Fibroblast of mammary gland (primary cell): ENCODE measurements around the gene CR1.
"Not testable (repeated sequence)": the region's sequence is repeated elsewhere in the genome, so short reads cannot be mapped to it uniquely, and the experiment has no call there.

Experiments
- DNase-seq: peaks from one replicate; pipeline ENCODE4 v3.0.0-alpha.2; 2010; ENCODE audit warnings: low read depth
- H3K4me3 ChIP-seq: 2 replicates; pipeline ENCODE4 v1.5.1; 2011; ENCODE audit warnings: low read depth, mild to moderate bottlenecking, low read length, moderate library complexity; ENCODE audit not compliant: control insufficient read depth
- TF ChIP-seq, protein P1 (sequence below): conservative IDR thresholded peaks from 2 replicates; pipeline ENCODE4 v1.5.1; 2011; ENCODE audit warnings: low read depth, low read length, inconsistent platforms; ENCODE audit not compliant: control insufficient read depth, insufficient read depth

Gene CR1

DNA sequence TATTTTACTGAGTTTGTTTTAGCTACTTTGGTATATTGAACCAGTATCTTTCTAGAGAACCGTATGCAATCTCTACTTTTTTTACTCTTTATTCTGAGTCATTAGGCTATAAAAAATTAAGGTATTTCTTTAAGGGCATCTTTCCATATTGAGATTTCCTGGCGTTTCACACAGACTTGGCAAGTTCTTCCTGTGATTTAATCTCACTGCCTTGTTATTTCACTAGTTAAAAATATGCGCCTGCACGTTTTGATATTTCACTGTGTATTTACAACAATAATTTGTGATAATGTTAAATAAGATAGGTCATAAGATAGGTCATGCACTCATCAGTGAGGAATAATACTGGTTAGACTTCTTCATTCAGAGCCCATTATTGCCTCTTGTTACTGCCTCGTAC, 132.8 kb downstream of the CR1 start:
- TF ChIP-seq, protein P1, sequence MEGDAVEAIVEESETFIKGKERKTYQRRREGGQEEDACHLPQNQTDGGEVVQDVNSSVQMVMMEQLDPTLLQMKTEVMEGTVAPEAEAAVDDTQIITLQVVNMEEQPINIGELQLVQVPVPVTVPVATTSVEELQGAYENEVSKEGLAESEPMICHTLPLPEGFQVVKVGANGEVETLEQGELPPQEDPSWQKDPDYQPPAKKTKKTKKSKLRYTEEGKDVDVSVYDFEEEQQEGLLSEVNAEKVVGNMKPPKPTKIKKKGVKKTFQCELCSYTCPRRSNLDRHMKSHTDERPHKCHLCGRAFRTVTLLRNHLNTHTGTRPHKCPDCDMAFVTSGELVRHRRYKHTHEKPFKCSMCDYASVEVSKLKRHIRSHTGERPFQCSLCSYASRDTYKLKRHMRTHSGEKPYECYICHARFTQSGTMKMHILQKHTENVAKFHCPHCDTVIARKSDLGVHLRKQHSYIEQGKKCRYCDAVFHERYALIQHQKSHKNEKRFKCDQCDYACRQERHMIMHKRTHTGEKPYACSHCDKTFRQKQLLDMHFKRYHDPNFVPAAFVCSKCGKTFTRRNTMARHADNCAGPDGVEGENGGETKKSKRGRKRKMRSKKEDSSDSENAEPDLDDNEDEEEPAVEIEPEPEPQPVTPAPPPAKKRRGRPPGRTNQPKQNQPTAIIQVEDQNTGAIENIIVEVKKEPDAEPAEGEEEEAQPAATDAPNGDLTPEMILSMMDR, result no peak
- no peak overlapping the region for H3K4me3 ChIP-seq
- DNase-seq, result peak; percentile 7

DNA sequence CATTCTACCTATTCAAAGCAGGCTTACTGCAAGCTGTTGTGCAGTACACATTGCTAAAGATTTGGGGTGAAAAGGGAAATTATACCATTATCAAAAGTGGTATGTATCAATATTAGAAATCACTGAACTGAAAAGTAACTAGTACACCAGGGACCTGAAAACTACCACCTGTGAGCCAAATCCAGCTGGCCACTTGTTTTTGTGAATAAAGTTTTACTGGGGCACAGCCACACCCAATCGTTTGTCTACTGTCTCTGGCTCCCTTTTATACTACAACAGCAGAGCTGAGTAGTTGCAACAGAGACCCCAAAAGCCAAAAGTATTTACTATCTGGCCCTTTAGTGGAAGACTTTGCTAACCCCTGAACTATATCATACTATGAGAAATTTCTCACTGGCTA, 135.2 kb downstream of the CR1 start:
- no peak for DNase-seq
- H3K4me3 ChIP-seq, result no peak overlapping the region
- TF ChIP-seq, protein P1, result no peak

DNA sequence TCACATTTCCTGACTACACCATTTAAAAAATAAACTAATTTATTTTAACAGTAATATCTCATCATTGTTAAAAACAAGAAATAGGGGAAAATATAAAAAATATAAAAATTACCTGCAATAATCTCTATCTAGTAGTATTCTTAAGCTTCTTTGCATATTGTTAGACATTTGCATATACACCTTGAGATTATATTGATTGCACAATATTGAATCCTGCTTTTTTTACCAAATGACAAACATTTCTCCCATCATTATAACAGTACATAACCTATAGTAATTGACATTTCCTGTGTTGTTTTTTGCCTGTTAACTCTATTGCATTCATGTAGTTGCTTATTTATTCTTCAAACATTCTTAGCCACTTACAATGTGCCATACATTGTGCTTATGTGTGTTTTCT, 137.3 kb downstream of the CR1 start:
- DNase-seq, result no peak
- no peak overlapping the region for H3K4me3 ChIP-seq
- TF ChIP-seq, protein P1, result no peak

DNA sequence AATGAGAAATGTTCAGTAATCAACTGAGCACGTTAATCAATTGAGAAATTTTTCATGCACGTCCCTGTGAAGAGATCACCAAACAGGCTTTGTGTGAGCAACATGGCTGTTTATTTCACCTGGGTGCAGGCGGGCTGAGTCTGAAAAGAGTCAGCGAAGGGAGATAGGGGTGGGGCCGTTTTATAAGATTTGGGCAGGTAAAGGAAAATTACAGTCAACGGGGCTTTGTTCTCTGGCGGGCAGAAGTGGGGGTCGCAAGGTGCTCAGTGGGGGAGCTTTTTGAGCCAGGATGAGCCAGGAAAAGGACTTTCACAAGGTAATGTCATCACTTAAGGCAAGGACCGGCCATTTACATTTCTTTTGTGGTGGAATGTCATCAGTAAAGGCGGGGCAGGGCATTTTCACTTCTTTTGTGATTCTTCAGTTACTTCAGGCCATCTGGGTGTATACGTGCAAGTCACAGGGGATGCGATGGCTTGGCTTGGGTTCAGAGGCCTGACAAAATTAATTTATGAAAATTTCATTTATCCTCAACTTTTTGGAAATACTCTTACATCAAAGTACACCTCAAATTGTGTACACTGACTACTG, 137.8 kb downstream of the CR1 start:
- H3K4me3 ChIP-seq, DNase-seq: not testable (repeated sequence)

DNA sequence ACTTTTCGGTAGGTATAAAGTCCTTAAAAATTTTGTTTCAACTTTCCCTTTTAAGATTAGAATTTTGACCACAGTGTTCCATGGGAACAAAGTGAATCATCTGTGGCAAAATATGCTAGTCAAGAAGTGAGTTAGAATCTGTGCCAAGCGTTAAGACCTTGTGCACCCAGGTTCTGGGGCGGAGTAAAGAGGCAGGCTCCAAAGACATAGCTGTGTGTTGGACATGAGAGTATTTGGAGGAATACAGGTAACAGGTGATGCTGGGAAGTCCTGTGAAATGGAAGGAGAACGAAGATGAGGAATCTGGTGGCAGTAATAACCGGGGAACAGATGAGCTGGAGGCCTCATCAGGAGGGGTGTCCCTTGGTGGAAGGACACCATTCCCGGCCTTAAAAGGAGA, 138.3 kb downstream of the CR1 start:
- DNase-seq, H3K4me3 ChIP-seq: not testable (repeated sequence)

DNA sequence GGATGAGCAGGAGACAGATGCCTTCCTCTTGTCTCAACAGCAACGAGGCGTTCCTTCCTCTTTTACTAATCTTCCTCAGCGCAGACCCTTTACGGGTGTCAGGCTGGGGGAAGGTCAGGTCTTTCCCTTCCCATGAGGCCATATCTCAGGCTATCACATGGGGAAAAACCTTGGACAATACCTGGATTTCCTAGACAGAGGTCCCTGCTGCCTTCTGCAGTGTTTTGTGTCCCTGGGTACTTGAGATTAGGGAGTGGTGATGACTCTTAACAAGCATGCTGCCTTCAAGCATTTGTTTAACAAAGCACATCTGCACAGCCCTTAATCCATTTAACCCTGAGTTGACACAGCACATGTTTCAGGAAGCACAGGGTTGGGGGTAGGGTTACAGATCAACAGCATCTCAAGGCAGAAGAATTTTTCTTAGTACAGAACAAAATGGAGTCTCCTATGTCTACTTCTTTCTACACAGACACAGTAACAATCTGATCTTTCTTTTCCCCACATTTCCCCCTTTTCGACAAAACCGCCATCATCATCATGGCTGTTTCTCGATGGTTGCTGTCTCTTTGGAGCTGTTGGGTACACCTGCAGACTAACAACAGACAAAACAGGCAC, 139.7 kb downstream of the CR1 start:
- H3K4me3 ChIP-seq, DNase-seq: not testable (repeated sequence)

DNA sequence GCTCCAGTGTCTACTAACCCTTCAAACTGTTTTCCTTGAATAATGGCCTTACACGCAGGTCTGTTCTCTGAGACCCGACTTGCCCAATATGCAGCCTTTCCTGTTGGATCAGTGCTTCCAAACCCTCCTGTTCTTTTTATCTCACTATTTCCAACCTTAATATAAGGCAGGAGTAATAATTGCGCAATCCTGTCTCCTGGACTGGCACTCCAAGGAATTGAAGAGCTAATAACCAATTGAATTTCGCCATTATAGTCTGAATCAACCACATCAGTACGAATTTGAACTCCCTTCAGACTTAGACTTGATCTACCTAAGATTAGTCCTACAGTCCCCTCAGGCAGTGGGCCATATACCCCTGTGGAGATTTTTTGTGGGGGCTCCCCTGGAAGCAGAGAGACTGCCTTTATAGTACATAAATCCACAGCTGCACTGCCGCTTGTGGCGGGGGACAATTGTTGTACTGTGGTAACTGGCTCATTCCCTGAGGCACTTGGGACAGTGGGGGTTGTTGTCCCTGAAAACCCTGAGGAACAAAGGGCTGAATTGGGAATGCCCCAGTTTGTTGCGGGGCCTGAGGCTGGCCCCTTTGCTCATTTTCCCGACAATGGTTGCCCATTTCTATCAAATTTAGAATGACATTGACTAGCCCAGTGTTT, 142.7 kb downstream of the CR1 start:
- not testable (repeated sequence) for H3K4me3 ChIP-seq
- peak; percentile 6 for DNase-seq

DNA sequence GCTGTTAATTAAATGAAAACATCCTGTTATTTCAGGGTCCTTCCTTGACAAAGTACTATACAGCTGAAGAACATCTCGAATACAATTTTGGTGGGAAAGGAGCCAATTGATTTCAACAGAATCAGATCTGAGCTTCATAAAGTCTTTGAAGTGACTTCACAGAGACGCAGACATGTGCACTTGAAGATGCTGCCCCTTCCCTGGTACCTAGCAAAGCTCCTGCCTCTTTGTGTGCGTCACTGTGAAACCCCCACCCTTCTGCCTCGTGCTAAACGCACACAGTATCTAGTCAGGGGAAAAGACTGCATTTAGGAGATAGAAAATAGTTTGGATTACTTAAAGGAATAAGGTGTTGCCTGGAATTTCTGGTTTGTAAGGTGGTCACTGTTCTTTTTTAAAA, 143.4 kb downstream of the CR1 start:
- H3K4me3 ChIP-seq, DNase-seq: not testable (repeated sequence)

DNA sequence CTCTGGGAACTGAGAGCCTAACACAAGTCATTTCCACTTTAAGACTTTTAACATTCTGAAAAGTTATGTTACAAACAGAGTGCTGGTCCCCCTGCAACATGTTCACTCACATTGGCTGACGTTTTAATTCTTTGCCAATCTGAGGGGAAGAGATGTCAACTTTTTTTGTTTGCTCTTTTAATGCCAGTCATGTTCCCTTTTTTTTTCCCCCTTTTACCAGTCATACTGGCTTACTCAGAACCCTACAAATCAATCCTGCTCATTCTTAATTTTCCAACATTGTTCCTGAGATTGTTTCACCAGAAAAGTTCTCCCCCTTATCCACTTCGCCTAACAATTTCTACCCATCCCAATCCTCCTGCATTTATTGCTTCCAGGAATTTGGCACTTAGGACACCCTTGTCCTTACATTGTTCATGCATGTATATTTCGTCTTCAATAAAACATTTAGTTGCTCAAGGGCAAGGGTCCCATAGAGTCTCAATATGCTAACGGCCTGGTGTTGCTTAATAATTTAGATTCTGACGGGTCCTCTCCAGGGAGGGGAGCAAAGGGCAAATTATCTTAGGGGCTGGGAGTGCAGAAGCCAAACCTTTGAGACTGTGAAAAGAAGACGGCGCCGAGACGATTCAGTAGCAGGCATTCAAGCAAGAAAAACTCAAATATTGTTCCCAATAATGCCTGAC, 148.4 kb downstream of the CR1 start:
- TF ChIP-seq, protein P1, result no peak
- DNase-seq, result no peak
- peak overlapping the region; percentile 19 for H3K4me3 ChIP-seq
